KBM-7 (cell line): ENCODE measurements around the gene IRAK3.
"Not testable (repeated sequence)": the region's sequence is repeated elsewhere in the genome, so short reads cannot be mapped to it uniquely, and the experiment has no call there.

Experiments used
- DNase-seq: peaks from one replicate; pipeline ENCODE4 v3.0.0-alpha.2; 2015
- in situ Hi-C: fragments of 300-500 bp; cut with MboI; formaldehyde crosslinking; loops from 2 replicates; pipeline ENCODE4 v1.14.3; 2020; ENCODE audit warnings: low sequenced_read_pairs, low pct_unique_long_range_greater_than_20kb, mixed read lengths

Gene IRAK3

DNA sequence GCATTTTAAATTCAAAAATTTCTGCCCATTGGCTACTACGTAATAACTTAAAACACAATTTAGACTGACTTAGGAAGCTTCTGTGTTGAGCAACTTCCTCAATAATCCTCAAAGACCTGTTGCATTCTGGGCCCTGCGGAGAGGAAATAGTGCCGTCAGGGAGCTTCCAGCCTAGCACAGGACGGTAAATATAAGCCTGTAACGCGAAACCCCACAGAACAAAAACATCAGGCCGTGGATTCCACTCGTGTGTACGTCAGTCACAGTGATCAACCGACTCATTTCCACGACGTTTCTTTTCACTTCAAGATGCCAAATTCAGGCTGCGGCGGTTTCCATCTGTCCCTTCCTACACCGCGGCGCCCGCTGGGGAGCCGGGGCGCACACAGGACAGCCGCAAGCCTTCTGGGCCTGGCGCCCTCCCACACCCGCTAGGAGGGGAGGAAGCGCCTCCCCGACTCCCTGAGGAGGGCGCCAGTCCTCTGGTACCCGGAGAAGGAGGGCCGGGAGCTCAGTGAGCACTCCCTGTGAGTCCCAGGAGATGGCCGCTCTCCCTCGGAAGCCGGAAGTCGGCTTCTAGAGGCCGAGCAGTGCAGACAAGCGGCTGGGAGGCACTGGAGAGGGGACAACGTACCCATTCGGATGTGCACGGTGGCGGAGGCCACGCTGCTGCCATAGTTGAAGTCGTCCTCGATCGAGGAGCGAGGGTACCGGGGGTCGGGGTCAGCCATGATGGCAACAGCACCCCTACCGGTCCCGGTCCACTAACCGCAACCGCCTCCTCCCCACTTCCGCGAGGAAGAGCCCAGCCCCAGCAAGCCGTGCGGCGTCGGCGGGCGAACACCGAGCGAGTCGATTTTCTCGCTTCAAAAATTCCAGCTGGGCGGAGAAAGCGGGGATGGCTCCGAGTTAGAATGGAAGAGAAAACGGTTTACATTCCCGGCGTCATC is 19.5 kb upstream of the IRAK3 start, which contains the start of gene TMBIM4:
TSS of gene TMBIM4 (minus strand) at position 776 of the 950 bp plus-strand sequence. CDS start at position 731, 45 bp downstream.
- DNase-seq: peak; percentile 95
- in situ Hi-C loops: no loop called here

GRCh38 chr12:66170606-66171005 is 18.4 kb upstream of the IRAK3 start:
- in situ Hi-C loops: no loop called here
- DNase-seq: no peak

GRCh38 chr12:66174391-66175325 is 14.4 kb upstream of the IRAK3 start:
- in situ Hi-C loops, DNase-seq: not testable (repeated sequence)

DNA sequence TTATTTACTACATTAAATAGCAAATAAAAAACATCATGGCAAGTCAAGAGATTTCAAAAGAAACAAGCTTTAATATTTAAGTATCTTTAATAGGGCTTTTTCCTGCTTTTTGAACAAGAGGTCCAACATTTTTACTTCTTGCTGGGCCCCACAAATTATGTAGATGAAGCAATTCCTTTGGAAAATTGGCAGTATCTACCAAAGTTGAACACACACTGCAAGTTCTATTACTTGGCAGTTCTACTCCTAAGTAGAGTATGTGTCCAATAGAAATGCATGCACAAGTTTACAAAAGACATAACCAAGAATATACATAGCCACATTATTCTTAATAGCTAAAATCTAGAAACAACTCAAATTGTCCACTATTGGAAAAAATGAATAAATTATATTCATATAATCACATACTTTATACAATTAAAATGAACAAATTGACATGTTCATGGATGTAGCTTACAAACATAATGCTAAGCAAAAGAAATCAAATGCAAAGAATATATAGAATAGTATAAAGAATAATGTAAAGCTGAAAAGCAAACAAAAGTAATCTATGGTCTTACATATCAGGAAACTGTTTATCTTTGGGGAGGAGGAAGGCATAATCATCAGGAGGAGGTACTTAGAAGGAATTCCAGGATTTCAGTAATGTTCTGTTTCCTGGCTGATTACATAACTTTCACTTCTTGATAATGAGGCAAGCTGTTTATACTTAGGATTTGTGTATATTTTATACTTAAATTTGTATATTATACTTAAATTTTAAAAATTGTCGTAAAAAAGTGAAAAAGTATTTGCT is 12.7 kb upstream of the IRAK3 start:
- DNase-seq: no peak
- in situ Hi-C loops: no loop called here

GRCh38 chr12:66182956-66183355 is 6.1 kb upstream of the IRAK3 start:
- in situ Hi-C loops: no loop called here
- DNase-seq: no peak

- DNase-seq, in situ Hi-C loops: not testable (repeated sequence)
These were observed 4.2 kb upstream of the IRAK3 start for GRCh38 chr12:66184822-66185221.

GRCh38 chr12:66187036-66187435 is 2.0 kb upstream of the IRAK3 start:
- no peak for DNase-seq
- in situ Hi-C loops: no loop called here

DNA sequence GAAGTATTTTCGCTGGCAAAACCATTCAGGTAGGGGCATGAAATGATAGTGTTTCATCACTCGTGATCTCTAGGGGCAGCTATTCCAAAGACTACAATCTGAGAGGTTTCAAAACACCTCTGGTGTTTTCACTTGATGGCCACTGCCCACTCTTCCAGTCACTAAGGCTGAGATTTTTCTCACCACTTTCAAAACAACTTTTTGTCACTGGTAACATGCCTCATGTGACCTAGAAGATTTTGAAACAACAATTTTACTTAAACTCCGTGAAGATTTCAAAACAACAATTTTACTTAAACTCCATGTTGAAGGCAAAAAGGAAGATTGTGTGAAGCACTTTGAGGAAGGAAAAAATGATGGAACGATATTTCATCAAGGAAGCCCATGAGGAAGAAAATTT is 1.2 kb upstream of the IRAK3 start:
- DNase-seq: no peak
- in situ Hi-C loops: no loop called here

GRCh38 chr12:66189486-66189843 is 451 bp downstream of the IRAK3 start:
- in situ Hi-C loops: no loop called here
- peak; percentile 41 for DNase-seq

GRCh38 chr12:66189889-66190288 is 875 bp downstream of the IRAK3 start:
- DNase-seq: peak; percentile 26
- in situ Hi-C loops: no loop called here

DNA sequence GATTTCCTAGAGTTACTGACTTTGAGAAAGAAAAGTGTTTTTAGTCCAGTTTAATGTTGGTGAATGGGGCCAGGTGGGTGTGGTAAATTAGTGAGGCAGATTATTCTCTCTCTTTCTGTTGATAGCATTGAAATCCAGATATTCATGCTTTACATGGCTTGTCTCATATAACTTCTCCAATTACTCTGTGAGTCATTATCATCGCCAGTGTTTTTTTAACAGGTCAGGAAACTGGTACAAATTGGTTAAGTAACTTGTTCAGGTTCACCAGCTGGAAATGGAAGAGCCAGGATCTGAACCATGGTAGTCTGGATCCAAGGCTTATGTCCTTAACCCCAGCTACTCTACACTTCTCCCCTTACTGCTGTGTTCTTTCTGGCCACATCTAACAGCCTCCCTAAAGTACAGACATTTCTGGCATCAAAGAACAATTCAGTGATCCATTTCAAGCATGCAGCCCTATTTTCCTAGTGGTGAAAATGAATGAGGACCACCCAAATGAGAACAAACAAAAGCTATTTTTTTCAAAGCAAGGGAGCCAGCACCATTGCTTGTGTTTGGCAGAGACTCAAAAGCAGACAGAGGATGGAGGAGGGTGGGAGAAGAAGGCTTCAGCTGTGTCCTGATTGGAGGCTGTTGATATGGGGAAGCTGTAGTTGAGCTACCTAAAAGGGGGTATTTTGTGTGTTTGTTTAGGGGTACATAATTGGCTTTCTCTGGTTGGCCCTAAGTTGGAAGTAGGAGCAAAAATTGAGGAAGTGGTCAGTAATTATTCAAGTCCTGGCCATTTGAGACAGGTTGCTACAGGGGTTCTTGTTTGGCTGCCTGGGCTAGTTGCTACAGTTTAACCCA is 1.7 kb downstream of the IRAK3 start:
- peak; percentile 69 for DNase-seq
- in situ Hi-C loops: no loop called here

GRCh38 chr12:66191547-66192126 is 2.6 kb downstream of the IRAK3 start:
- no peak for DNase-seq
- in situ Hi-C loops: no loop called here

- in situ Hi-C loops: no loop called here
- DNase-seq: no peak
These were observed 5.1 kb downstream of the IRAK3 start for GRCh38 chr12:66194122-66194521.

DNA sequence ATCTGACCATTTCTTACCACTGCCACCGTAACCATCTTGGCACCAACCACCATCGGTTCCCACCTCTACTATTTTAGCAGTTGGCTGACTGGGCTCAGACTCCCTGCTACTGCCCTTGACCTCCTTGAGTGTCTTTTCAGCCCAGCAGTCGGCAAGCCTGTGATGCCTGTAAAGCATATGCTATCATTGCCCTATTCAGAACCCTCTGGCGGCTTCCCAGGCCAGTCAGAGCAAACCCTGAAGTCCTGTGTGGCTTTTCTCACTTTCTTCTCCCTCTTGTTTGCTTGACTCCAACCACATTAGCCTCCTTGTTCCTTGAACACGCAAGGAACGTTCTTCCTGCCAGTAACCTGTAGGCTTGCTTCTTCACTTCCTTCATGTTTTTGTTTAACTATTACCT is 6.2 kb downstream of the IRAK3 start:
- no peak for DNase-seq
- in situ Hi-C loops: no loop called here

DNA sequence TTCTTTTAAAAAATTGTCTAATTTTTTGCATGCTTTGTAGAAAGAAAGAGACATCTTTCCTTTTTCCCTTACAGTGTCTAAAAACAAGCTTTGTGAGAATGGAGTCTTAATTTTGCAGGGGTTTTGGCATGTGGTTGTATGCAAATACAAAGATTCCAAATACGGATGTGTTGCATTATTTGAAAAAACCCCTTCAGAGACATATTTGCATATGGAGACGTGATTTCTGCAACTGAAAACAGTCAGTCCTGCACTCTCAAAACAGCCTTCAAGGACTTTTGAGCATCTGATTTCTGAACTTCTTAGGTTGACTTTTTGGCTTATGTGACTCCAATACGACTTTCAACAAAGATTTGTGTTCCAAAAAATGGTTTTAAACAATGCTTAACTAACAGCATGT is 7.8 kb downstream of the IRAK3 start:
- in situ Hi-C loops: no loop called here
- no peak for DNase-seq

DNA sequence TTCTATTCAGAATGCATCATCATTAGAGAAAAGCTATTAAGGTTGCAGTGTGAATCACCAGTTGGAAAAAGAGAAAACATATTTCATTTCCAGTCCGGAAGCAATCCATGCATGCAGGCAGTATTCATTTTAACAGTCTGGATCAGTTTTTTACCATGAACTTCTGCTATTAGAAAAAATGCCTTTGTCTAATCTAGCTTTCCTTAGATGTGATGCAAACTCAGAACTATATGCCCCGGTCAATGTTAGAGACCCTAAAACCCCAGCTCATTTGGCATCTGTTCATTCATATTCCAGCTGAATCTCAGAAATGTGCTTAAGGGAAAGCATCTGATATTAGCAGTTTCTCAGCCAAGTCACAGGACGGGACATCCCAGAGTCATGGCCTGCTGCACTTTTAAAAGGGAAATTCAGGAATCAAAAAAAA is 8.5 kb downstream of the IRAK3 start:
- no peak for DNase-seq
- in situ Hi-C loops: no loop called here

DNA sequence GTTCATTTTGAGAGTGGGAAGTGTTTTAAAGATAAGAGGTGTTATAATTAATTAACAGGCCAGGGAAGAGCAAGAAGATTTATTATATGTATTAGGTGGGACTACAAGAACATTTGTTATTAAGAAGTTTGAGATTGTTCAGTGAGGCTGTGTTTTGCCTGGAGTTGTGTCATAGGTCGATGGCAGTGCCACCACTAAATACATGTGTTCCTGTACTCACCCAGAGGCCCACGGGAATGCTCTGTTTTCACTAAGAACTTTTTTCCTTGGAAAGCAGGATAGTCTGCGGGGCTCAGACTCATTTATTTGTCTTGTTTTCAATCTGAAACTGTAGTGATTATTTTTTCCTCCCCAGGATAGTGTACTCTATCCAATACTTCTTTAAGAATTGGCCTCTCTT is 10.1 kb downstream of the IRAK3 start:
- DNase-seq: no peak

More for the DNA sequence above, 10.1 kb downstream of the IRAK3 start:
- in situ Hi-C loops: no loop called here
